Activated naive CD8-positive, alpha-beta T cell treated with anti-CD3 and anti-CD28 coated beads, Interleukin-2, amount 50 U/mL, for 24 hours (primary cell): ENCODE measurements around the gene CSTF3.

Experiments used
- ATAC-seq: fragments of 150-1000 bp; cut with Tn5 transposase; one replicate; pipeline ENCODE4 v1.10.0; 2021
- DNase-seq: peaks from one replicate; pipeline ENCODE4 v3.0.0; 2021
- H3K27ac Mint-ChIP-seq: one replicate; pipeline ENCODE4 v1.8.0; 2021; ENCODE audit warnings: mild to moderate bottlenecking, mixed read lengths
- H3K27me3 Mint-ChIP-seq: one replicate; pipeline ENCODE4 v1.8.0; 2021; ENCODE audit warnings: mixed read lengths
- H3K36me3 Mint-ChIP-seq: one replicate; pipeline ENCODE4 v1.8.0; 2021; ENCODE audit warnings: low read depth, mixed read lengths
- H3K4me1 Mint-ChIP-seq: one replicate; pipeline ENCODE4 v1.8.0; 2021; ENCODE audit warnings: mixed read lengths
- H3K4me3 Mint-ChIP-seq: one replicate; pipeline ENCODE4 v1.8.0; 2021; ENCODE audit warnings: mild to moderate bottlenecking, moderate library complexity, mixed read lengths
- H3K9me3 Mint-ChIP-seq: one replicate; pipeline ENCODE4 v1.8.0; 2021; ENCODE audit warnings: mixed read lengths

Gene CSTF3

DNA sequence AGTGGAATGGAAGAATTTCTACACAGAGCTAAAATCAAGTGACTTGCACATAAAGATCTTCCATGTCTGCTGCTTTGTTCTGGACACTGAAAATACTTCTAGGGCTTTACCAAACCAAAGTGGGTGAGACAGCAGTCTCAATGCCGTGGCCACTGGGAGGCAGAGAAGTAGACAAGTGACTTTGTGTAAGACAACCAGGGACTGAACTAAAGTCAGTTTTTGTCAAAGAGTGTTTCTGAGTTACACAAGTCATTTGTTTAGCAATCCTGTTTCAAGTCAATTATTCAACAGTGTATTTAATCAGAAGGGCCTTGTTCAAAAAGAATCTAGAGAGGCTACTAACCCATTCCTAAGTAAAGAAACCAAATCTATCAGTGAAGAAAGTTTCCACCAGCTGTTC is 75.3 kb downstream of the CSTF3 start:
- Mint-ChIP-seq H3K36me3 (peaks cover 27% of the 10 kb centered on the region), H3K4me3 (no peak overlapping the region), H3K9me3 (no peaks in the 10 kb centered on the region), H3K27me3 (no peaks in the 10 kb centered on the region), H3K27ac (no peak overlapping the region), H3K4me1 (no peaks in the 10 kb centered on the region)
- ATAC-seq = no peak
- no peak for DNase-seq

- Mint-ChIP-seq H3K4me1 (no peaks in the 10 kb centered on the region), H3K36me3 (peaks cover 26% of the 10 kb centered on the region), H3K27ac (no peak overlapping the region), H3K9me3 (no peaks in the 10 kb centered on the region), H3K4me3 (no peak overlapping the region), H3K27me3 (no peaks in the 10 kb centered on the region)
- DNase-seq (no peak), ATAC-seq (no peak)
Measured at GRCh38 chr11:33083918-33084317, 77.4 kb downstream of the CSTF3 start.

- no peaks in the 10 kb centered on the region for H3K27me3 Mint-ChIP-seq
- H3K4me3 Mint-ChIP-seq = no peak overlapping the region
- ATAC-seq = no peak
- no peak for DNase-seq
- no peaks in the 10 kb centered on the region for H3K4me1 Mint-ChIP-seq
- H3K9me3 Mint-ChIP-seq = no peaks in the 10 kb centered on the region
- peaks cover 36% of the 10 kb centered on the region for H3K36me3 Mint-ChIP-seq
- no peak overlapping the region for H3K27ac Mint-ChIP-seq
Measured at GRCh38 chr11:33072465-33072864, 88.8 kb downstream of the CSTF3 start.

DNA sequence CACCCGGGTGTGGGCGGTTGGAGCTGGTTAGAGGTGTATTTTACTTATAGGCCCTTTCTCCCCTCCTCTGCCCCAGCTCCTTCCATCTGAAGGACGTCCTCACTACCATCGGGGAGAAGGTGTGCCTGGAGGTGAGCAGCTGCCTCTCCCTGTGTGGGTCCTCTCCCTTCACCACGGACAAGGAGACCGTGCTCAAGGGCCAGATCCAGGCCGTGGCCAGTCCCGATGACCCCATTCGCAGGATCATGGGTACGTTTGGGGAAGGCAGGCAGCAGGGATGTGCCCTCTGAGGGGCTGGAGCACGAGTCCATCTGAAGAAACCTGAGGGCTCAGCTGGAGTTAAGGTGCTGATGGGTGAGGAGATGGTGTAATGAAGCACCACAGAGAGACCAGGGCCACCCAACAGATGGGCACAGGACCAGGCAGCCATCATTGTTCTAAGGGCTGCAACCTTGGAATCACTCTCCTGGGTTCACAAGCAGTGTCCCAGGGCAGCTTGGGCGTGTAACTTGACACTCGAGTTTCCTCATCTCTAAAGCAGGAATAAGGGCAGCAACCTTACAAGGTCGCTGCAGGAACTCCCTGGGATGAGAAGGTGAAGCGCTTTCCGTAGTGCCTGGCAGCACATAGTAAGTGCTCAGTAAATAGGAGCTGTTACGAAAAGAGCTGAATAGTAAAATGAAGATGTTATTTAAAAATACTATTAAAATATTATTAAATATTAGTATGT is 92.5 kb downstream of the CSTF3 start:
- H3K36me3 Mint-ChIP-seq = peaks cover 17% of the 10 kb centered on the region

GRCh38 chr11:33067294-33067693 is 94.0 kb downstream of the CSTF3 start:
- H3K36me3 Mint-ChIP-seq = peaks cover 10% of the 10 kb centered on the region
- no peak overlapping the region for H3K27ac Mint-ChIP-seq
- H3K4me3 Mint-ChIP-seq = no peak overlapping the region
- DNase-seq (no peak), ATAC-seq (no peak)
- H3K27me3 Mint-ChIP-seq = no peaks in the 10 kb centered on the region
- H3K4me1 Mint-ChIP-seq = peaks cover 31% of the 10 kb centered on the region
- H3K9me3 Mint-ChIP-seq = no peaks in the 10 kb centered on the region

More for the DNA sequence above, 92.5 kb downstream of the CSTF3 start:
- Mint-ChIP-seq H3K4me3 (no peak overlapping the region), H3K27ac (no peak overlapping the region), H3K27me3 (no peaks in the 10 kb centered on the region), H3K9me3 (no peaks in the 10 kb centered on the region), H3K4me1 (peaks cover 16% of the 10 kb centered on the region)
- no peak for DNase-seq
- no peak for ATAC-seq

DNA sequence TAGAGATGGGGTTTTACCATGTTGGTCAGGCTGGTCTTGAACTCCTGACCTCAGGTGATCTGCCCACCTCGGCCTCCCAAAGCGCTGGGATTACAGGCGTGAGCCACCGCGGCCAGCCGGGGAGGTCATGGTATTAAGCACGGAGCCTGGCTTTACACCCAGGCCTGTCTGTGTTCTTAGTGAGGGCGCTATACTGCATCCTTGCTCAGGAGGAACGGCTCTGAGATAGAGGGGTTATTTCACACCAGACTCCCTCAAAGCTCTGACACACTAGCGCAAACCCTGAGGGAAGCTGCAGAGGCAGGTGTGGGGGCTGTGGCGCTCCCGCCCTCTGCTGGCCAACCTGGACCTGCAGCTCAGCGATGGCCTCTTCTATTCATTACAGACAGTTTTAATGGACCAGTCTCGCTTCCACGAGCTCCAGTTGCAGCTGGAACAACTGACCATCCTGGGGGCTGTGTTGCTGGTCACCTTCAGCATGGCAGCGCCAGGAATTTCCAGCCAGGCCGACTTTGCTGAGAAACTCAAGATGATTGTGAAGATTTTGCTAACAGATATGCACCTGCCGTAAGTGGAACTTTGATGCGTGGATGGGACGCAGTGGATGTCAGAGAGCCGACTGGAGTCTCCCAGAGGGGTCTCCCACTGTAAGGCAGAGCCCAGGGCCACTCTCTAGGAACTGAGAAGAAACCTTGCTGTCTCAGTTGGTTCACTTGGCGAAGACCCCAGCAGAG is 95.7 kb downstream of the CSTF3 start:
- Mint-ChIP-seq H3K4me1 (peaks cover 43% of the 10 kb centered on the region), H3K9me3 (no peaks in the 10 kb centered on the region), H3K36me3 (peaks cover 16% of the 10 kb centered on the region), H3K4me3 (no peak overlapping the region), H3K27me3 (no peaks in the 10 kb centered on the region), H3K27ac (no peak overlapping the region)
- DNase-seq (peak; percentile 72), ATAC-seq (peak; percentile 74)

DNA sequence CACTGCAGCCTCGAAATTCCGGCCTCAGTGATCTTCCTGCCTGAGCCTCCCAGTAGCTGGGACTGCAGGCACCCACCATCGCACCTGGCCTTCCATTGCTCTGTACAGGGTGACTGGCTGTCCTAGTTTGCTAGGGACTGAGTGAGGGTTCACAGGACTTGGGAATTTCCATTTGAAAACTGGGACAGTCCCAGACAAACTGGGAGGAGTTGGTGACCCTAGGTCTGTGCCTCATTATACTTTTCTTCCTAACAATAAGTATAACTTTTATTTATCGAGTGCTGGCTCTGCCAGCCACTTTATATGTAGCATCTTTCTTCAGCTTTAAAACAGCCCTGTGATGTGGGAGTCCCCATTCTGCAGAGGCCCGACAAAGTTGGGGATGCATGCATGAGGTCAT is 96.4 kb downstream of the CSTF3 start:
- ATAC-seq (no peak), DNase-seq (no peak)
- H3K27me3 Mint-ChIP-seq = no peaks in the 10 kb centered on the region
- H3K36me3 Mint-ChIP-seq = peaks cover 16% of the 10 kb centered on the region
- H3K4me1 Mint-ChIP-seq = peaks cover 49% of the 10 kb centered on the region
- no peaks in the 10 kb centered on the region for H3K9me3 Mint-ChIP-seq
- no peak overlapping the region for H3K4me3 Mint-ChIP-seq
- peak overlapping the region; percentile 23 for H3K27ac Mint-ChIP-seq

DNA sequence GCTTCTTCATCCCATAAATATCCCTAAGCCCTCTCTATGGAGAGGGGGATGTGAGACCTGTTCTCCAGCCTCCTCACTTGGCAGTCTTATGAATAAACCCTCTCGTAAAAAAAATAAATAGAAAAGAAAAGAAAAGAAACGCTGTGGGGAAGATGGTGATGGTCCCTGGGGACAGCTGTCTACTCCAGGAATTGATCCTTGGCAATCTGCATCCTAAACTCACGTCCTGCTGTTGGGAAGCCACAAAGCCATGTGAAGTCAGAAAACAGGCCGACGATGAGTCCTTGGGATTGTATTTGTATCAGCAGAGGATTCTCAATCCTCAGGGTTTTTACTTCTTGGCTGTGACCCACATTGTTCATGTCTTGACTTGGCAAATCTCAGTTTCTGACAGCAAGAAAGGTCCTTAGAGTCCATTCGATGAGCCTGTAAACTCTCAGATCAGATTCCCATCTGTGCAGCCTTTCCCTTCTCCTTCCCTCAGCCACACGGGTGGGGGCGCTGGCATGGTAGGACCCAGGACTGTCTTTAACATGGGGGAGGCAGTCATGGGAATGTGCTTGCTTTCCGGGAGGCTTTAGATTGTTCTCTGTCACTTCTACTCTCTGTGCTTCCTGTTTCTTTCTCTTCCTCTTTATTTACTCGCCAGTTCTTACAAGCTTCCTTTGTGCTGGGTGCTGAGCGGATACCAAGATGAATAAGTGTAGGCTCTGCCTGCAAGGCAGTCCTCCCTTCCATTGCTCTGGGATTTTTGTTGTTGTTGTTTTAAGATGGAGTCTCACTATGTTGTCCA is 97.1 kb downstream of the CSTF3 start:
- H3K36me3 Mint-ChIP-seq = peaks cover 21% of the 10 kb centered on the region
- peak overlapping the region; percentile 23 for H3K27ac Mint-ChIP-seq
- peaks cover 53% of the 10 kb centered on the region for H3K4me1 Mint-ChIP-seq
- H3K27me3 Mint-ChIP-seq = no peaks in the 10 kb centered on the region
- no peak overlapping the region for H3K4me3 Mint-ChIP-seq
- no peak for DNase-seq
- no peaks in the 10 kb centered on the region for H3K9me3 Mint-ChIP-seq
- ATAC-seq = no peak

- Mint-ChIP-seq H3K27ac (peak overlapping the region; percentile 50), H3K36me3 (peaks cover 27% of the 10 kb centered on the region), H3K9me3 (no peaks in the 10 kb centered on the region), H3K27me3 (no peaks in the 10 kb centered on the region), H3K4me3 (no peak overlapping the region), H3K4me1 (peaks cover 53% of the 10 kb centered on the region)
- DNase-seq = no peak
- peak; percentile 68 for ATAC-seq
Measured at GRCh38 chr11:33063326-33063881, 97.9 kb downstream of the CSTF3 start.

DNA sequence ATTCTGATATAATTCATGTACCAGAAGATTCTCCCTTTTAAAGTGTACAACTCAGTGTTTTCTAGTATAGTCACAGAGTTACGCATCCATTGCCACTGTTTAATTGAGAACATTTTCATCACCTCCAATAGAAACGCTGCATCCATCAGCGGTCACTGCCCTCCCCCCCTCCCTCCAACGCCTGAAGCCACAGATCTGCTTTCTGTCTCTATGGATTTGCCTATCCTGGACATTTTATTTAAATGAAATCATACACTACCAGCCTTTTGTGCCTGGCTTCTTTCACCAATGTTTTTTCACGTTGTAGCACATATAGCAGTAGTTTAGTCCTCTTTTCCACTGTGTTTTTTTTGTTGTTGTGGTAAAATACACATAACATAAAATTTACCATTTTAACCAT is 99.1 kb downstream of the CSTF3 start:
- ATAC-seq (no peak), DNase-seq (no peak)
- H3K27me3 Mint-ChIP-seq = no peaks in the 10 kb centered on the region
- H3K4me3 Mint-ChIP-seq = no peak overlapping the region
- H3K4me1 Mint-ChIP-seq = peaks cover 53% of the 10 kb centered on the region
- H3K27ac Mint-ChIP-seq = no peak overlapping the region
- H3K9me3 Mint-ChIP-seq = no peaks in the 10 kb centered on the region
- peaks cover 30% of the 10 kb centered on the region for H3K36me3 Mint-ChIP-seq

GRCh38 chr11:33060271-33060670 is 101.0 kb downstream of the CSTF3 start:
- peaks cover 33% of the 10 kb centered on the region for H3K36me3 Mint-ChIP-seq
- DNase-seq (no peak), ATAC-seq (no peak)
- H3K4me1 Mint-ChIP-seq = peaks cover 51% of the 10 kb centered on the region
- no peaks in the 10 kb centered on the region for H3K9me3 Mint-ChIP-seq
- H3K27me3 Mint-ChIP-seq = no peaks in the 10 kb centered on the region
- no peak overlapping the region for H3K27ac Mint-ChIP-seq
- no peak overlapping the region for H3K4me3 Mint-ChIP-seq

GRCh38 chr11:33059331-33060007 is 101.8 kb downstream of the CSTF3 start:
- Mint-ChIP-seq H3K4me3 (no peak overlapping the region), H3K4me1 (peaks cover 44% of the 10 kb centered on the region), H3K27ac (peak overlapping the region; percentile 15), H3K27me3 (no peaks in the 10 kb centered on the region), H3K9me3 (no peaks in the 10 kb centered on the region), H3K36me3 (peaks cover 33% of the 10 kb centered on the region)
- no peak for ATAC-seq
- DNase-seq = no peak

DNA sequence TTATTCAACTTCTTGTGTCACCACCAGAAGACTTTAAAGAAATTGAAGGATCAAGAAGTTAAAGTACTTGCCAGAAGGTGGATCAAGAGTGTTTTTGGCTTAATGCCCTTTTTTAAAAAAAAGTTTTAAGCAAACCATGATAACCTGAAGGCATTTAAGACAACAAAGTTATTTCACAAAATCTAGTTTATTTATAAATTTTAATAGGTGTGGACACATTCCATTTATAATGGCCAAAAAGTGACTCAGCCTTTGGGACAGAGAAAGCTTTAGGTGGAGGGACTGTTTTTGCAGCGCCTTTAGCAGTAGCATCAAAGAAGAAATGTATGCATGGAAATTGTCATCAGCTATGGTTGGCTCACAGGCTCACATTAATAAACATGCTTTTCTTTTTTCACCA is 104.0 kb downstream of the CSTF3 start:
- DNase-seq (no peak), ATAC-seq (no peak)
- H3K27me3 Mint-ChIP-seq = no peaks in the 10 kb centered on the region
- no peak overlapping the region for H3K4me3 Mint-ChIP-seq
- no peaks in the 10 kb centered on the region for H3K9me3 Mint-ChIP-seq
- H3K27ac Mint-ChIP-seq = no peak overlapping the region
- H3K36me3 Mint-ChIP-seq = peaks cover 32% of the 10 kb centered on the region
- peaks cover 22% of the 10 kb centered on the region for H3K4me1 Mint-ChIP-seq

GRCh38 chr11:33055375-33055774 is 105.9 kb downstream of the CSTF3 start:
- peaks cover 7% of the 10 kb centered on the region for H3K4me1 Mint-ChIP-seq
- no peaks in the 10 kb centered on the region for H3K27me3 Mint-ChIP-seq
- no peaks in the 10 kb centered on the region for H3K9me3 Mint-ChIP-seq
- H3K27ac Mint-ChIP-seq = no peak overlapping the region
- ATAC-seq (no peak), DNase-seq (no peak)
- H3K4me3 Mint-ChIP-seq = no peak overlapping the region
- H3K36me3 Mint-ChIP-seq = peaks cover 21% of the 10 kb centered on the region
